K562 (cell line): ENCODE data around the gene DAD1. TPM values are rescaled to one million over a fixed set of nuclear protein-coding genes. Genes with fewer than 3 reads are reported as not detected.

ENCODE experiments used
- ATAC-seq: fragments of 200-7000 bp; cut with Tn5 transposase; 3 replicates; pipeline ENCODE4 v1.9.1; 2020; ENCODE audit warnings: moderate library complexity
- BruUV-seq: library from RNA; stranded (reverse); fragments of 400-500 nt; replicated peaks from 2 replicates; lab custom pipeline; 2021; lab: Mats Ljungman, UMichigan
- CTCF ChIA-PET: fragments of 300-600 bp; formaldehyde crosslinking; extraction: SDS; loops from one replicate; lab custom pipeline; 2021; ENCODE audit warnings: low intra/inter-chr PET ratio; lab: Yijun Ruan, JAX
- POLR2A ChIA-PET: fragments of 300-600, 350-650 bp; sonication (Branson Sonifier 250); formaldehyde crosslinking; extraction: SDS; loops from one replicate; lab custom pipeline; 2021; ENCODE audit warnings: antibody characterized with exemption, inconsistent platforms; lab: Yijun Ruan, JAX
- DNase-seq, 4 experiments: peaks; one replicate each; pipeline versions ENCODE4 v3.0.0 to v3.0.0-alpha.2; 2011 to 2018; ENCODE audit warnings: low spot score in 3 of 4, mixed read lengths in 3 of 4; ENCODE audit errors: extremely low read depth in 1 of 4
- FAIRE-seq: peaks from 2 replicates; lab custom pipeline; 2011; peaks lifted over from hg19 to GRCh38; lab: Jason Lieb, UNC
- H2AFZ ChIP-seq: 2 replicates; pipeline ENCODE4 v1.6.0; 2011; ENCODE audit warnings: low read depth, low read length, control low read depth, inconsistent platforms
- H3K27ac ChIP-seq: fragments of 200-600 bp; 3 replicates; pipeline ENCODE4 v1.8.0; 2011; ENCODE audit warnings: low read depth, mild to moderate bottlenecking, control low read depth, inconsistent platforms, low read length, moderate library complexity, mixed read lengths; ENCODE audit errors: extremely low read depth
- H3K27me3 ChIP-seq, 2 experiments: fragments of 300-600 bp in 1 of 2; 2 replicates in 1 of 2; 3 replicates in 1 of 2; pipeline versions ENCODE4 v1.6.0 to v1.8.0; 2011; ENCODE audit warnings: inconsistent platforms in 2 of 2, low read length in 2 of 2, mild to moderate bottlenecking in 1 of 2, mixed read lengths in 1 of 2, moderate library complexity in 1 of 2; ENCODE audit not compliant: control insufficient read depth in 2 of 2, insufficient read depth in 2 of 2
- H3K36me3 ChIP-seq: fragments of 300-600 bp; 3 replicates; pipeline ENCODE4 v1.8.0; 2011; ENCODE audit warnings: mild to moderate bottlenecking, low read length, inconsistent platforms; ENCODE audit not compliant: control insufficient read depth, insufficient read depth
- H3K4me1 ChIP-seq, 2 experiments: fragments of 200-600 bp in 1 of 2; replicated peaks in 1 of 2; 2 replicates in 1 of 2; 3 replicates in 1 of 2; pipeline versions ENCODE4 v1.5.1 to v1.8.0; 2011; ENCODE audit warnings: inconsistent platforms in 2 of 2, low read length in 2 of 2, mild to moderate bottlenecking in 1 of 2, mixed read lengths in 1 of 2, moderate library complexity in 1 of 2; ENCODE audit not compliant: control insufficient read depth in 2 of 2, insufficient read depth in 2 of 2
- H3K4me2 ChIP-seq: 2 replicates; pipeline ENCODE4 v1.6.1; 2011; ENCODE audit warnings: low read length, control low read depth, inconsistent platforms, mixed read lengths; ENCODE audit not compliant: insufficient read depth
- H3K4me3 ChIP-seq: fragments of 200-600 bp; sonication (generic), shearing (Covaris generic); 2 replicates; pipeline ENCODE4 v1.5.1; 2016; ENCODE audit warnings: control low read depth, inconsistent platforms
- H3K79me2 ChIP-seq: fragments of 200-600 bp; 3 replicates; pipeline ENCODE4 v1.8.0; 2011; ENCODE audit warnings: low read length, inconsistent platforms; ENCODE audit not compliant: control insufficient read depth, insufficient read depth
- H3K9ac ChIP-seq, 2 experiments: 2 replicates each; pipeline versions ENCODE4 v1.6.0 to v1.6.1; 2011; ENCODE audit warnings: low read depth in 2 of 2, low read length in 2 of 2, control low read depth in 1 of 2, inconsistent platforms in 1 of 2, mild to moderate bottlenecking in 1 of 2, mixed read lengths in 1 of 2; ENCODE audit not compliant: insufficient read depth in 1 of 2
- H3K9me1 ChIP-seq: one replicate; pipeline ENCODE4 v1.6.0; 2011; ENCODE audit warnings: inconsistent platforms, mild to moderate bottlenecking, low read length, moderate library complexity; ENCODE audit not compliant: control insufficient read depth, insufficient read depth
- H3K9me3 ChIP-seq: replicated peaks from 2 replicates; pipeline ENCODE4 v1.5.1; 2011; ENCODE audit warnings: low read depth, low read length, inconsistent platforms; ENCODE audit not compliant: control insufficient read depth, insufficient read depth
- H4K20me1 ChIP-seq: replicated peaks from 2 replicates; pipeline ENCODE4 v1.6.1; 2011; ENCODE audit warnings: low read length, inconsistent platforms, mixed read lengths; ENCODE audit not compliant: control insufficient read depth, insufficient read depth
- ARID2 ChIP-seq: fragments of 450-650 bp; IDR thresholded peaks from 2 replicates; pipeline ENCODE4 v1.6.1; 2017; ENCODE audit warnings: antibody characterized with exemption, mild to moderate bottlenecking
- BRD9 ChIP-seq: fragments of 450-650 bp; IDR thresholded peaks from 2 replicates; pipeline ENCODE4 v1.6.1; 2018; ENCODE audit warnings: low read depth; ENCODE audit not compliant: partially characterized antibody
- EP300 ChIP-seq: IDR thresholded peaks from 2 replicates; pipeline ENCODE4 v1.6.1; 2012; ENCODE audit warnings: low read length, improper control_type of control experiment
- L3MBTL2 ChIP-seq: fragments of 450-650 bp; IDR thresholded peaks from 2 replicates; pipeline ENCODE4 v1.6.1; 2016; ENCODE audit warnings: mild to moderate bottlenecking, moderate library complexity
- MBD2 ChIP-seq: sonication (generic); IDR thresholded peaks from 2 replicates; pipeline ENCODE4 v1.6.1; 2016; ENCODE audit warnings: low read depth, borderline replicate concordance
- MTF1 ChIP-seq: fragments of 250-450 bp; sonication (Bioruptor Pico); IDR thresholded peaks from 2 replicates; pipeline ENCODE4 v1.9.0; 2021; ENCODE audit warnings: moderate library complexity, mild to moderate bottlenecking, inconsistent platforms, borderline replicate concordance
- ZNF444 ChIP-seq: fragments of 250-450 bp; sonication (Bioruptor Pico); IDR thresholded peaks from 2 replicates; pipeline ENCODE4 v1.4.0; 2020; ENCODE audit warnings: mild to moderate bottlenecking, moderate library complexity
- ZNF785 ChIP-seq: fragments of 250-450 bp; sonication (Bioruptor Pico); IDR thresholded peaks from 2 replicates; pipeline ENCODE4 v1.4.0; 2020; ENCODE audit warnings: mild to moderate bottlenecking
- in situ Hi-C: fragments of 300-500 bp; cut with MboI; formaldehyde crosslinking; loops from 4 replicates; pipeline ENCODE4 v1.15.0; 2018; ENCODE audit warnings: inconsistent platforms, mixed read lengths
- intact Hi-C: fragments of 100-400 bp; cut with micrococcal nuclease; formaldehyde crosslinking; loops from 2 replicates; pipeline ENCODE4 v1.14.2; 2022
- polyA plus RNA-seq, 8 experiments: library from polyadenylated mRNA; depleted of rRNA in 4 of 8; stranded (reverse) in 5 of 8; unstranded in 3 of 8; fragments of >200 nt; fragmentation: Nextera tagmentation in 2 of 8; fragmentation: Illumina TruSeq in 1 of 8; extraction: Ambion mirVana in 2 of 8; extraction: Trizol in 1 of 8; gene quantifications; 2 replicates each; pipeline versions ENCODE4 v1.2.1 to v1.2.3, GENCODE V29; 2011 to 2014; ENCODE audit warnings: inconsistent platforms in 1 of 8, missing spikeins in 1 of 8
- total RNA-seq, 7 experiments: library from RNA; depleted of rRNA in 6 of 7; stranded (reverse); fragments of >200 nt in 6 of 7; fragmentation: Illumina TruSeq in 2 of 7; extraction: Trizol in 2 of 7; gene quantifications; 2 replicates each; pipeline versions ENCODE4 v1.2.1 to v1.2.3, GENCODE V29; 2011 to 2021; ENCODE audit warnings: low replicate concordance in 1 of 7
- TF ChIP-seq, protein P1 (sequence below): IDR thresholded peaks from 2 replicates; pipeline ENCODE4 v1.6.1; 2011; ENCODE audit warnings: borderline replicate concordance, low read depth, mild to moderate bottlenecking, moderate library complexity, low read length; ENCODE audit not compliant: insufficient read depth, poor library complexity, severe bottlenecking
- TF ChIP-seq, protein P2 (sequence below): fragments of 250-450 bp; sonication (Bioruptor Pico); IDR thresholded peaks from 2 replicates; pipeline ENCODE4 v1.6.1; 2021; ENCODE audit warnings: mild to moderate bottlenecking

Gene DAD1
- total and polyA plus RNA-seq, 9 of the 15 experiments (the other 6 are each of a cell fraction or from before 2014, with no cell fraction given) = 104 to 617 (median 222) TPM

DNA sequence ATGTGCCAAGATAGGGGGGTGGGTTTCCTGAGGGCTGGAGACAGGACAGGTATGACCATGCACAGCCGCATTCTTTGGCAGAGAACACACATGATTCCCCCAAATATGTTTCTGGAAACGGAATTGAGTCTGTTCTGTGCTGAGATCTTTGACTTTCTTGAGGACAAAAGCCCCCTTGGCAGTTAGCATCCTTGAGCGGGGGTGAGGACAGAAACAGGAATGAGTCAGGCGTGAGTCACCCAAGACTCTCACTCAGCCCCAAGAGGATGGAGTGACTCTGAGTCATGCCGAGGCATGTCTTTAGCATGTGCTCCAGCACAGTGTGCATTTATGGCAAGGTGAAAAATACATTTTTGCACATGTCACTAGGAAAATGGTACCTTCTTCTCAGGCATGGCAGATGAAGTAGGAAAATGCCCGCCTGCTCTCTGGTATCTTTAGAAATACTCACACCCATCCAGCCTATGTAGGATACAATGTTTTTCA lies 52.1 kb downstream of the DAD1 start (continued):
- TF ChIP-seq, protein P1, sequence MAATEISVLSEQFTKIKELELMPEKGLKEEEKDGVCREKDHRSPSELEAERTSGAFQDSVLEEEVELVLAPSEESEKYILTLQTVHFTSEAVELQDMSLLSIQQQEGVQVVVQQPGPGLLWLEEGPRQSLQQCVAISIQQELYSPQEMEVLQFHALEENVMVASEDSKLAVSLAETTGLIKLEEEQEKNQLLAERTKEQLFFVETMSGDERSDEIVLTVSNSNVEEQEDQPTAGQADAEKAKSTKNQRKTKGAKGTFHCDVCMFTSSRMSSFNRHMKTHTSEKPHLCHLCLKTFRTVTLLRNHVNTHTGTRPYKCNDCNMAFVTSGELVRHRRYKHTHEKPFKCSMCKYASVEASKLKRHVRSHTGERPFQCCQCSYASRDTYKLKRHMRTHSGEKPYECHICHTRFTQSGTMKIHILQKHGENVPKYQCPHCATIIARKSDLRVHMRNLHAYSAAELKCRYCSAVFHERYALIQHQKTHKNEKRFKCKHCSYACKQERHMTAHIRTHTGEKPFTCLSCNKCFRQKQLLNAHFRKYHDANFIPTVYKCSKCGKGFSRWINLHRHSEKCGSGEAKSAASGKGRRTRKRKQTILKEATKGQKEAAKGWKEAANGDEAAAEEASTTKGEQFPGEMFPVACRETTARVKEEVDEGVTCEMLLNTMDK = no peak
- TF ChIP-seq ZNF444 (CRISPR knock-in tag) (no peak), ARID2 (no peak)

DNA sequence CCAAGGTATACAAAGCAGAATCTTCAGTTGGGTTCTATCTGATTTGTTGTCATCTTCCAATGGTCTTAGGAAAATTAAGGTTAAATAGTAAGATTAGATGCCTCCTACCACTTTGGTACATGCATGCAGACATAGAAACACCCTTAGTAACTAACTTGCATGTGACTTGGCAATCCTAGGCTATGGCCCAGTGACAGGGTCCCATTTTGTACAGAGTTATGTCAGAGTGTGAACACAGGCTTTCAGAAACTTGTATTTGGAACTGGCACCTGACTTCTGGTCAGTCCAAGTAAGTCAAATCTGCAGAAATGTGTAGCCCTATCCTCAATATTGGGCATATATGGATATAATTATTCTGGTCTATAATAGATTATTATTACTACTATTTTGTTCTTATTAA lies 53.1 kb downstream of the DAD1 start:
- H3K27ac ChIP-seq = no peak overlapping the region; the same call in 2 of the 3 replicates
- H3K27me3 ChIP-seq = no peaks in the 10 kb centered on the region
- ChIA-PET POLR2A (no interaction called here), CTCF (no interaction called here)
- H3K4me3 ChIP-seq = no peak overlapping the region
- no TSS peak for BruUV-seq
- H3K9me3 ChIP-seq = no peaks in the 10 kb centered on the region
- H2AFZ ChIP-seq = no peak overlapping the region
- no peak for DNase-seq
- no peaks in the 10 kb centered on the region for H4K20me1 ChIP-seq
- in situ Hi-C loops = no loop called here
- peaks cover 0 to 20% of the 10 kb centered on the region in 2 experiments; a peak in 4 of 5 replicates for H3K4me1 ChIP-seq
- no peak overlapping the region for H3K4me2 ChIP-seq
- H3K9ac ChIP-seq = no peak overlapping the region
- intact Hi-C loops = no loop called here
- H3K9me1 ChIP-seq = no peaks in the 10 kb centered on the region
- FAIRE-seq = no peak
- no peaks in the 10 kb centered on the region for H3K79me2 ChIP-seq
- ATAC-seq = no peak
- no peaks in the 10 kb centered on the region for H3K36me3 ChIP-seq
- TF ChIP-seq L3MBTL2 (no peak), BRD9 (no peak), MTF1 (CRISPR knock-in tag) (no peak), MBD2 (no peak), ZNF785 (CRISPR knock-in tag) (no peak), EP300 (no peak)
- TF ChIP-seq, protein P2, sequence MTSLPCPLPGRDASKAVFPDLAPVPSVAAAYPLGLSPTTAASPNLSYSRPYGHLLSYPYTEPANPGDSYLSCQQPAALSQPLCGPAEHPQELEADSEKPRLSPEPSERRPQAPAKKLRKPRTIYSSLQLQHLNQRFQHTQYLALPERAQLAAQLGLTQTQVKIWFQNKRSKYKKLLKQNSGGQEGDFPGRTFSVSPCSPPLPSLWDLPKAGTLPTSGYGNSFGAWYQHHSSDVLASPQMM (CRISPR knock-in tag) = no peak
